Peyer's patch (tissue), 4 donors: ENCODE measurements around the gene ZBTB20.

Experiments
- POLR2A ChIP-seq, 2 donors: fragments of 450-650 bp; IDR thresholded peaks; one replicate each; pipeline ENCODE4 v1.5.1; 2017; ENCODE audit warnings: antibody characterized with exemption in 2 of 2, mild to moderate bottlenecking in 2 of 2, moderate library complexity in 2 of 2
- TF ChIP-seq, protein P1 (sequence below), 6 experiments: fragments of 450-650 bp in 4 of 6; fragments of 200-600 bp in 2 of 6; sonication (generic) in 1 of 6; IDR thresholded peaks; one replicate each; pipeline ENCODE4 v1.5.1; 2017 to 2019; ENCODE audit warnings: antibody characterized with exemption in 6 of 6, mild to moderate bottlenecking in 3 of 6, moderate library complexity in 1 of 6

DNA sequence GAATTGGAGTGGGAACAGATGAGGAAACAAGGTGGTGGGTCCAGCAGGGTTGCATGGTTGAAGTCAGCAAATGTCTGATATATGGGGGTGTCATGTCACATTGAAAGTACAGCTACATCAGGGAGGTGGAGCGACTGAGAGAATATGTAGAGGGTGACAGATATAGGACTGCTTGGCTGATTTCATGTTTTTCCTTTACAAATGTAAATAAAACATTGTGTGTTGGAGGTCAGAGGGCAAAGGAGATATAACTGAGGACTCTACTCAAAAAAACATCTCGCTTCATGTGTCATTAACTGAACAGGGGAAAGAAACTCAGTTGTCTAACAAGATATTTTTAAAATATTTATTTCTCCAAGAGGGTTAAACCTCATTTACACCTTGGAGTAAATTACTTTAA lies 675.6 kb downstream of the ZBTB20 start:
- TF ChIP-seq POLR2A (IDR thresholded peaks at IDR 0.05), result no peak
- TF ChIP-seq, protein P1, sequence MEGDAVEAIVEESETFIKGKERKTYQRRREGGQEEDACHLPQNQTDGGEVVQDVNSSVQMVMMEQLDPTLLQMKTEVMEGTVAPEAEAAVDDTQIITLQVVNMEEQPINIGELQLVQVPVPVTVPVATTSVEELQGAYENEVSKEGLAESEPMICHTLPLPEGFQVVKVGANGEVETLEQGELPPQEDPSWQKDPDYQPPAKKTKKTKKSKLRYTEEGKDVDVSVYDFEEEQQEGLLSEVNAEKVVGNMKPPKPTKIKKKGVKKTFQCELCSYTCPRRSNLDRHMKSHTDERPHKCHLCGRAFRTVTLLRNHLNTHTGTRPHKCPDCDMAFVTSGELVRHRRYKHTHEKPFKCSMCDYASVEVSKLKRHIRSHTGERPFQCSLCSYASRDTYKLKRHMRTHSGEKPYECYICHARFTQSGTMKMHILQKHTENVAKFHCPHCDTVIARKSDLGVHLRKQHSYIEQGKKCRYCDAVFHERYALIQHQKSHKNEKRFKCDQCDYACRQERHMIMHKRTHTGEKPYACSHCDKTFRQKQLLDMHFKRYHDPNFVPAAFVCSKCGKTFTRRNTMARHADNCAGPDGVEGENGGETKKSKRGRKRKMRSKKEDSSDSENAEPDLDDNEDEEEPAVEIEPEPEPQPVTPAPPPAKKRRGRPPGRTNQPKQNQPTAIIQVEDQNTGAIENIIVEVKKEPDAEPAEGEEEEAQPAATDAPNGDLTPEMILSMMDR (IDR thresholded peaks at IDR 0.05), result no peak
